GM12892 (cell line): ENCODE data around the gene ZNF438.

Experiments
- POLR2A ChIP-seq: IDR thresholded peaks from 2 replicates; pipeline ENCODE4 v1.6.1; 2011; ENCODE audit warnings: low read depth, low read length, control low read depth
- TAF1 ChIP-seq: IDR thresholded peaks from 2 replicates; pipeline ENCODE4 v1.6.1; 2011; ENCODE audit warnings: low read depth, mild to moderate bottlenecking, control low read depth, low read length, borderline replicate concordance

DNA sequence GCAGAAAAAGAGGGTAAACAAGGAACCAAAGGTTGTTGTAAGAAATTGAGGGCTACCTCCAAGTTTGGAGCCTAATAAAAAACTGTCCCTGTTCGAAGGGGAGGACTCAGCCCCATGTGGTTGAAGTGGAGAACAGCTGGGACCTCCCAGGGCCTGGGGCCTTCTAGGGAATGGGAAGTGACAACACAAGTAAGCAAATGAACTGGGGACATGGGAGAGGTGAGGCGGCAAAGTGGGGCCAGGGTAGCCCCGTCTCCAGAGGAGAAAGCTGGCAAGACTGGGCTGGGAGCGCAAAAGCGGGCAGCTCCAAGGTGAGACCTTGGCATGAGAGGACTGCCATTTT, 198.1 kb downstream of the ZNF438 start:
- TF ChIP-seq TAF1 (no peak), POLR2A (no peak)
